ENCODE results near the gene ODAD4. TPM values are rescaled to one million over a fixed set of nuclear protein-coding genes. Genes with fewer than 3 reads are reported as not detected.

Gene ODAD4
- total RNA-seq, 2 experiments from 2014 or later, result 2.2 to 2.7 TPM

- ChIA-PET CTCF (no interaction called here), POLR2A (no interaction called here)
- no peaks in the 10 kb centered on the region for H3K27me3 Mint-ChIP-seq
- Histone ChIP-seq H3K9me3 (ENCODE audit: control insufficient read depth in 1 of 2, insufficient read depth in 1 of 2, low read length in 2 of 2) (no peaks in the 10 kb centered on the region), H3K27ac (ENCODE audit: low read depth in 1 of 2, low read length in 2 of 2) (no peak overlapping the region), H3K27me3 (ENCODE audit: control insufficient read depth in 1 of 2, insufficient read depth in 2 of 2, low read length in 2 of 2) (no peaks in the 10 kb centered on the region), H3K4me3 (ENCODE audit: low read length) (no peak overlapping the region), H3K4me1 (ENCODE audit: insufficient read depth, low read length) (no peaks in the 10 kb centered on the region), H3K36me3 (ENCODE audit: insufficient read depth, low read length) (peaks cover 85% of the 10 kb centered on the region)
- DNase-seq (no peak), ATAC-seq (ENCODE audit: poor library complexity) (no peak)
- no peaks in the 10 kb centered on the region for H3K4me1 Mint-ChIP-seq (ENCODE audit: low read depth)
- no peak for TF ChIP-seq CTCF (IDR thresholded peaks at IDR 0.05)
- intact Hi-C loops (cut with DNase I, micrococcal nuclease), result no loop called here
- H3K4me3 Mint-ChIP-seq, result no peak overlapping the region
- H3K27ac Mint-ChIP-seq, result no peak overlapping the region
- no peaks in the 10 kb centered on the region for H3K9me3 Mint-ChIP-seq
- peaks cover 77% of the 10 kb centered on the region for H3K36me3 Mint-ChIP-seq (ENCODE audit: low read depth)
Observed at GRCh38 chr17:41896726-41897125, 33.7 kb upstream of the ODAD4 start.

- Mint-ChIP-seq H3K4me1 (ENCODE audit: low read depth) (no peaks in the 10 kb centered on the region), H3K36me3 (ENCODE audit: low read depth) (peaks cover 83% of the 10 kb centered on the region), H3K27me3 (no peaks in the 10 kb centered on the region), H3K4me3 (no peak overlapping the region), H3K9me3 (no peaks in the 10 kb centered on the region), H3K27ac (no peak overlapping the region)
- no peak for TF ChIP-seq CTCF (IDR thresholded peaks at IDR 0.05)
- ATAC-seq (ENCODE audit: poor library complexity) (no peak), DNase-seq (no peak)
- no peaks in the 10 kb centered on the region for H3K27me3 ChIP-seq (ENCODE audit: control insufficient read depth in 1 of 2, insufficient read depth in 2 of 2, low read length in 2 of 2)
- CTCF ChIA-PET, result no interaction called here
- intact Hi-C loops (cut with DNase I, micrococcal nuclease), result no loop called here
- POLR2A ChIA-PET, result no interaction called here
- no peak overlapping the region for H3K27ac ChIP-seq (ENCODE audit: low read depth in 1 of 2, low read length in 2 of 2)
- no peaks in the 10 kb centered on the region for H3K9me3 ChIP-seq (ENCODE audit: control insufficient read depth in 1 of 2, insufficient read depth in 1 of 2, low read length in 2 of 2)
- H3K4me3 ChIP-seq (ENCODE audit: low read length), result no peak overlapping the region
- H3K4me1 ChIP-seq (ENCODE audit: insufficient read depth, low read length), result no peaks in the 10 kb centered on the region
- H3K36me3 ChIP-seq (ENCODE audit: insufficient read depth, low read length), result peaks cover 79% of the 10 kb centered on the region
Observed at GRCh38 chr17:41901646-41902045, 28.8 kb upstream of the ODAD4 start.

- Histone ChIP-seq H3K4me1 (ENCODE audit: insufficient read depth, low read length) (no peaks in the 10 kb centered on the region), H3K27ac (ENCODE audit: low read depth in 1 of 2, low read length in 2 of 2) (no peak overlapping the region), H3K9me3 (ENCODE audit: control insufficient read depth in 1 of 2, insufficient read depth in 1 of 2, low read length in 2 of 2) (no peaks in the 10 kb centered on the region), H3K36me3 (ENCODE audit: insufficient read depth, low read length) (peaks cover 81% of the 10 kb centered on the region), H3K4me3 (ENCODE audit: low read length) (no peak overlapping the region), H3K27me3 (ENCODE audit: control insufficient read depth in 1 of 2, insufficient read depth in 2 of 2, low read length in 2 of 2) (no peaks in the 10 kb centered on the region)
- no peak for DNase-seq
- no peak for TF ChIP-seq CTCF (IDR thresholded peaks at IDR 0.05)
- peaks cover 75% of the 10 kb centered on the region for H3K36me3 Mint-ChIP-seq (ENCODE audit: low read depth)
- no peak for ATAC-seq (ENCODE audit: poor library complexity)
- H3K9me3 Mint-ChIP-seq, result no peaks in the 10 kb centered on the region
- no peak overlapping the region for H3K27ac Mint-ChIP-seq
- no peaks in the 10 kb centered on the region for H3K4me1 Mint-ChIP-seq (ENCODE audit: low read depth)
- no peak overlapping the region for H3K4me3 Mint-ChIP-seq
- intact Hi-C loops (cut with DNase I, micrococcal nuclease), result no loop called here
- ChIA-PET CTCF (no interaction called here), POLR2A (no interaction called here)
- H3K27me3 Mint-ChIP-seq, result no peaks in the 10 kb centered on the region
Observed at GRCh38 chr17:41904242-41904841, 26.1 kb upstream of the ODAD4 start.

Data from CD4-positive, alpha-beta T cell (primary cell).